K562 (cell line): Measurements from ENCODE around the gene LGALS14. TPM values are rescaled to one million over a fixed set of nuclear protein-coding genes. Genes with fewer than 3 reads are reported as not detected.

Experiments
- ATAC-seq: fragments of 200-7000 bp; cut with Tn5 transposase; 3 replicates; pipeline ENCODE4 v1.9.1; 2020; ENCODE audit warnings: moderate library complexity
- BruUV-seq: library from RNA; stranded (reverse); fragments of 400-500 nt; replicated peaks from 2 replicates; lab custom pipeline; 2021; lab: Mats Ljungman, UMichigan
- CTCF ChIA-PET: fragments of 300-600 bp; formaldehyde crosslinking; extraction: SDS; loops from one replicate; lab custom pipeline; 2021; ENCODE audit warnings: low intra/inter-chr PET ratio; lab: Yijun Ruan, JAX
- POLR2A ChIA-PET: fragments of 300-600, 350-650 bp; sonication (Branson Sonifier 250); formaldehyde crosslinking; extraction: SDS; loops from one replicate; lab custom pipeline; 2021; ENCODE audit warnings: antibody characterized with exemption, inconsistent platforms; lab: Yijun Ruan, JAX
- DNase-seq, 4 experiments: peaks; one replicate each; pipeline versions ENCODE4 v3.0.0 to v3.0.0-alpha.2; 2011 to 2018; ENCODE audit warnings: low spot score in 3 of 4, mixed read lengths in 3 of 4; ENCODE audit errors: extremely low read depth in 1 of 4
- FAIRE-seq: peaks from 2 replicates; lab custom pipeline; 2011; peaks lifted over from hg19 to GRCh38; lab: Jason Lieb, UNC
- H2AFZ ChIP-seq: 2 replicates; pipeline ENCODE4 v1.6.0; 2011; ENCODE audit warnings: low read depth, low read length, control low read depth, inconsistent platforms
- H3K27ac ChIP-seq: fragments of 200-600 bp; 3 replicates; pipeline ENCODE4 v1.8.0; 2011; ENCODE audit warnings: low read depth, mild to moderate bottlenecking, control low read depth, inconsistent platforms, low read length, moderate library complexity, mixed read lengths; ENCODE audit errors: extremely low read depth
- H3K27me3 ChIP-seq, 2 experiments: fragments of 300-600 bp in 1 of 2; 2 replicates in 1 of 2; 3 replicates in 1 of 2; pipeline versions ENCODE4 v1.6.0 to v1.8.0; 2011; ENCODE audit warnings: inconsistent platforms in 2 of 2, low read length in 2 of 2, mild to moderate bottlenecking in 1 of 2, mixed read lengths in 1 of 2, moderate library complexity in 1 of 2; ENCODE audit not compliant: control insufficient read depth in 2 of 2, insufficient read depth in 2 of 2
- H3K36me3 ChIP-seq: fragments of 300-600 bp; 3 replicates; pipeline ENCODE4 v1.8.0; 2011; ENCODE audit warnings: mild to moderate bottlenecking, low read length, inconsistent platforms; ENCODE audit not compliant: control insufficient read depth, insufficient read depth
- H3K4me1 ChIP-seq, 2 experiments: fragments of 200-600 bp in 1 of 2; replicated peaks in 1 of 2; 2 replicates in 1 of 2; 3 replicates in 1 of 2; pipeline versions ENCODE4 v1.5.1 to v1.8.0; 2011; ENCODE audit warnings: inconsistent platforms in 2 of 2, low read length in 2 of 2, mild to moderate bottlenecking in 1 of 2, mixed read lengths in 1 of 2, moderate library complexity in 1 of 2; ENCODE audit not compliant: control insufficient read depth in 2 of 2, insufficient read depth in 2 of 2
- H3K4me2 ChIP-seq: 2 replicates; pipeline ENCODE4 v1.6.1; 2011; ENCODE audit warnings: low read length, control low read depth, inconsistent platforms, mixed read lengths; ENCODE audit not compliant: insufficient read depth
- H3K4me3 ChIP-seq: fragments of 200-600 bp; sonication (generic), shearing (Covaris generic); 2 replicates; pipeline ENCODE4 v1.5.1; 2016; ENCODE audit warnings: control low read depth, inconsistent platforms
- H3K79me2 ChIP-seq: fragments of 200-600 bp; 3 replicates; pipeline ENCODE4 v1.8.0; 2011; ENCODE audit warnings: low read length, inconsistent platforms; ENCODE audit not compliant: control insufficient read depth, insufficient read depth
- H3K9ac ChIP-seq, 2 experiments: 2 replicates each; pipeline versions ENCODE4 v1.6.0 to v1.6.1; 2011; ENCODE audit warnings: low read depth in 2 of 2, low read length in 2 of 2, control low read depth in 1 of 2, inconsistent platforms in 1 of 2, mild to moderate bottlenecking in 1 of 2, mixed read lengths in 1 of 2; ENCODE audit not compliant: insufficient read depth in 1 of 2
- H3K9me1 ChIP-seq: one replicate; pipeline ENCODE4 v1.6.0; 2011; ENCODE audit warnings: inconsistent platforms, mild to moderate bottlenecking, low read length, moderate library complexity; ENCODE audit not compliant: control insufficient read depth, insufficient read depth
- H3K9me3 ChIP-seq: replicated peaks from 2 replicates; pipeline ENCODE4 v1.5.1; 2011; ENCODE audit warnings: low read depth, low read length, inconsistent platforms; ENCODE audit not compliant: control insufficient read depth, insufficient read depth
- H4K20me1 ChIP-seq: replicated peaks from 2 replicates; pipeline ENCODE4 v1.6.1; 2011; ENCODE audit warnings: low read length, inconsistent platforms, mixed read lengths; ENCODE audit not compliant: control insufficient read depth, insufficient read depth
- ARID3B ChIP-seq: fragments of 250-450 bp; sonication (Bioruptor Pico); IDR thresholded peaks from 2 replicates; pipeline ENCODE4 v1.4.0; 2020; ENCODE audit warnings: borderline replicate concordance
- ASH1L ChIP-seq: fragments of 450-650 bp; IDR thresholded peaks from 2 replicates; pipeline ENCODE4 v1.6.1; 2018; ENCODE audit warnings: borderline replicate concordance, mild to moderate bottlenecking, low read depth; ENCODE audit not compliant: partially characterized antibody
- ATF3 ChIP-seq, 2 experiments: fragments of 450-650 bp in 1 of 2; sonication (generic) in 1 of 2; formaldehyde crosslinking in 1 of 2; IDR thresholded peaks in 1 of 2; conservative IDR thresholded peaks in 1 of 2; 2 replicates each; pipeline versions ENCODE4 v1.6.1 to v1.8.1; 2016 to 2023; ENCODE audit warnings: mild to moderate bottlenecking in 2 of 2, moderate library complexity in 2 of 2, inconsistent platforms in 1 of 2, missing genetic modification reagents in 1 of 2
- FIP1L1 ChIP-seq: fragments of 200-400 bp; formaldehyde crosslinking; IDR thresholded peaks from 2 replicates; pipeline ENCODE4 v1.6.1; 2018; ENCODE audit warnings: mild to moderate bottlenecking, low read depth, low read length; ENCODE audit not compliant: poor library complexity, severe bottlenecking
- KLF10 ChIP-seq: fragments of 250-450 bp; sonication (Bioruptor Pico); IDR thresholded peaks from 2 replicates; pipeline ENCODE4 v1.6.1; 2021; ENCODE audit warnings: matching md5 sums
- MAFK ChIP-seq: IDR thresholded peaks from 2 replicates; pipeline ENCODE4 v1.6.1; 2011; ENCODE audit warnings: low read length, improper control_type of control experiment
- NFYB ChIP-seq: IDR thresholded peaks from 2 replicates; pipeline ENCODE4 v1.6.1; 2011; ENCODE audit warnings: mild to moderate bottlenecking, moderate library complexity; ENCODE audit not compliant: insufficient read length; ENCODE audit errors: extremely low read depth
- ZNF175 ChIP-seq: fragments of 200-800 bp; sonication (Bioruptor generic); IDR thresholded peaks from 2 replicates; pipeline ENCODE4 v1.6.1; 2016; ENCODE audit warnings: low read depth, mild to moderate bottlenecking, missing genetic modification characterization, missing compliant biosample characterization
- ZNF384 ChIP-seq: IDR thresholded peaks from 2 replicates; pipeline ENCODE4 v1.6.1; 2012; ENCODE audit warnings: low read depth, low read length, improper control_type of control experiment
- ZNF431 ChIP-seq: sonication (generic); formaldehyde crosslinking; IDR thresholded peaks from 2 replicates; pipeline ENCODE4 v1.8.0; 2022; ENCODE audit warnings: mild to moderate bottlenecking, missing genetic modification reagents
- WGBS: fragments of 100-300 bp; shearing (Covaris generic); methylation state at CpG from one replicate; pipeline ENCODE4 v1.1.6; 2016; ENCODE audit warnings: low coverage, mixed read lengths; ENCODE audit not compliant: insufficient coverage; ENCODE audit errors: missing lambda C conversion rate; 5-methylcytosine and 5-hydroxymethylcytosine counted together
- in situ Hi-C: fragments of 300-500 bp; cut with MboI; formaldehyde crosslinking; loops from 4 replicates; pipeline ENCODE4 v1.15.0; 2018; ENCODE audit warnings: inconsistent platforms, mixed read lengths
- intact Hi-C: fragments of 100-400 bp; cut with micrococcal nuclease; formaldehyde crosslinking; loops from 2 replicates; pipeline ENCODE4 v1.14.2; 2022
- polyA plus RNA-seq, 8 experiments: library from polyadenylated mRNA; depleted of rRNA in 4 of 8; stranded (reverse) in 5 of 8; unstranded in 3 of 8; fragments of >200 nt; fragmentation: Nextera tagmentation in 2 of 8; fragmentation: Illumina TruSeq in 1 of 8; extraction: Ambion mirVana in 2 of 8; extraction: Trizol in 1 of 8; gene quantifications; 2 replicates each; pipeline versions ENCODE4 v1.2.1 to v1.2.3, GENCODE V29; 2011 to 2014; ENCODE audit warnings: inconsistent platforms in 1 of 8, missing spikeins in 1 of 8
- total RNA-seq, 7 experiments: library from RNA; depleted of rRNA in 6 of 7; stranded (reverse); fragments of >200 nt in 6 of 7; fragmentation: Illumina TruSeq in 2 of 7; extraction: Trizol in 2 of 7; gene quantifications; 2 replicates each; pipeline versions ENCODE4 v1.2.1 to v1.2.3, GENCODE V29; 2011 to 2021; ENCODE audit warnings: low replicate concordance in 1 of 7
- TF ChIP-seq, protein P1 (sequence below): fragments of 450-650 bp; formaldehyde crosslinking; IDR thresholded peaks from 2 replicates; pipeline ENCODE4 v1.4.0; 2020; ENCODE audit warnings: mild to moderate bottlenecking, moderate library complexity
- TF ChIP-seq, protein P2 (sequence below): fragments of 450-650 bp; formaldehyde crosslinking; IDR thresholded peaks from 2 replicates; pipeline ENCODE4 v1.4.0; 2020; ENCODE audit warnings: mild to moderate bottlenecking, moderate library complexity

LGALS14 gene
- total and polyA plus RNA-seq, 9 of the 15 experiments (the other 6 are each of a cell fraction or from before 2014, with no cell fraction given): not detected

GRCh38 chr19:39659791-39660190 lies 44.5 kb upstream of the LGALS14 start:
- Histone ChIP-seq H3K4me3 (no peak overlapping the region), H3K4me1 (no peaks in the 10 kb centered on the region), H2AFZ (no peak overlapping the region), H3K79me2 (no peaks in the 10 kb centered on the region), H3K4me2 (no peak overlapping the region), H4K20me1 (no peaks in the 10 kb centered on the region), H3K9me1 (no peaks in the 10 kb centered on the region), H3K27ac (no peak overlapping the region), H3K9ac (no peak overlapping the region), H3K9me3 (no peaks in the 10 kb centered on the region), H3K36me3 (no peaks in the 10 kb centered on the region), H3K27me3 (no peaks in the 10 kb centered on the region; a peak in 2 of 5 replicates)
- CTCF ChIA-PET: no interaction called here
- in situ Hi-C loops: no loop called here
- FAIRE-seq: no peak
- DNase-seq: no peak
- no TSS peak for BruUV-seq
- no peak for ATAC-seq
- POLR2A ChIA-PET: no interaction called here
- WGBS: 0% methylated on average over 4 of the region's 4 CpGs
- intact Hi-C loops: no loop called here
- no peak for TF ChIP-seq FIP1L1
- TF ChIP-seq, protein P1, sequence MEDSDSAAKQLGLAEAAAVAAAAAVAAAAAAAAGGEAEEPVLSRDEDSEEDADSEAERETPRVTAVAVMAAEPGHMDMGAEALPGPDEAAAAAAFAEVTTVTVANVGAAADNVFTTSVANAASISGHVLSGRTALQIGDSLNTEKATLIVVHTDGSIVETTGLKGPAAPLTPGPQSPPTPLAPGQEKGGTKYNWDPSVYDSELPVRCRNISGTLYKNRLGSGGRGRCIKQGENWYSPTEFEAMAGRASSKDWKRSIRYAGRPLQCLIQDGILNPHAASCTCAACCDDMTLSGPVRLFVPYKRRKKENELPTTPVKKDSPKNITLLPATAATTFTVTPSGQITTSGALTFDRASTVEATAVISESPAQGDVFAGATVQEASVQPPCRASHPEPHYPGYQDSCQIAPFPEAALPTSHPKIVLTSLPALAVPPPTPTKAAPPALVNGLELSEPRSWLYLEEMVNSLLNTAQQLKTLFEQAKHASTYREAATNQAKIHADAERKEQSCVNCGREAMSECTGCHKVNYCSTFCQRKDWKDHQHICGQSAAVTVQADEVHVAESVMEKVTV (CRISPR knock-in tag): no peak
- no peak for TF ChIP-seq ZNF431 (CRISPR knock-in tag)
- no peak for TF ChIP-seq ARID3B (CRISPR knock-in tag)
- no peak for TF ChIP-seq NFYB
- no peak for TF ChIP-seq MAFK
- no peak for TF ChIP-seq ZNF384
- no peak for TF ChIP-seq ZNF175 (CRISPR knock-in tag)
- TF ChIP-seq, protein P2, sequence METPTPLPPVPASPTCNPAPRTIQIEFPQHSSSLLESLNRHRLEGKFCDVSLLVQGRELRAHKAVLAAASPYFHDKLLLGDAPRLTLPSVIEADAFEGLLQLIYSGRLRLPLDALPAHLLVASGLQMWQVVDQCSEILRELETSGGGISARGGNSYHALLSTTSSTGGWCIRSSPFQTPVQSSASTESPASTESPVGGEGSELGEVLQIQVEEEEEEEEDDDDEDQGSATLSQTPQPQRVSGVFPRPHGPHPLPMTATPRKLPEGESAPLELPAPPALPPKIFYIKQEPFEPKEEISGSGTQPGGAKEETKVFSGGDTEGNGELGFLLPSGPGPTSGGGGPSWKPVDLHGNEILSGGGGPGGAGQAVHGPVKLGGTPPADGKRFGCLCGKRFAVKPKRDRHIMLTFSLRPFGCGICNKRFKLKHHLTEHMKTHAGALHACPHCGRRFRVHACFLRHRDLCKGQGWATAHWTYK (CRISPR knock-in tag): no peak
- TF ChIP-seq ATF3 (IDR thresholded peaks at IDR 0.05): no peak
- TF ChIP-seq ATF3 (CRISPR knock-in tag; conservative IDR thresholded peaks at IDR 0.05): no peak
- no peak for TF ChIP-seq ASH1L
- TF ChIP-seq KLF10 (CRISPR knock-in tag): no peak
